Nephron (organoid): ENCODE measurements around the gene RALB.

Source experiments
- H3K27ac Mint-ChIP-seq, 3 experiments: 2 replicates each; pipeline ENCODE4 v1.8.0; 2020; ENCODE audit warnings: mixed read lengths in 3 of 3, mild to moderate bottlenecking in 2 of 3, moderate library complexity in 1 of 3
- H3K27me3 Mint-ChIP-seq: 2 replicates; pipeline ENCODE4 v1.8.0; 2021; ENCODE audit warnings: low read depth, mild to moderate bottlenecking, moderate library complexity, mixed read lengths
- H3K36me3 Mint-ChIP-seq: 2 replicates; pipeline ENCODE4 v1.8.0; 2020; ENCODE audit warnings: low read depth, mixed read lengths
- H3K4me1 Mint-ChIP-seq: 2 replicates; pipeline ENCODE4 v1.8.0; 2020; ENCODE audit warnings: mixed read lengths
- H3K4me3 Mint-ChIP-seq, 3 experiments: 2 replicates each; pipeline ENCODE4 v1.8.0; 2020; ENCODE audit warnings: mild to moderate bottlenecking in 3 of 3, mixed read lengths in 3 of 3, moderate library complexity in 2 of 3
- H3K9me3 Mint-ChIP-seq: 2 replicates; pipeline ENCODE4 v1.8.0; 2020; ENCODE audit warnings: mixed read lengths
- CTCF ChIP-seq, 3 experiments: fragments of 200-600 bp; sonication (generic); IDR thresholded peaks; one replicate each; pipeline ENCODE4 v1.5.0; 2021; ENCODE audit warnings: antibody characterized with exemption in 3 of 3; ENCODE audit not compliant: unreplicated experiment in 3 of 3

The RALB gene

GRCh38 chr2:120312860-120313694, 60.4 kb downstream of the RALB start:
- Mint-ChIP-seq H3K9me3 (no peaks in the 10 kb centered on the region), H3K27ac (peak overlapping the region in 2 of 3 experiments; percentile 26 to 41), H3K27me3 (peaks cover 43% of the 10 kb centered on the region), H3K36me3 (no peaks in the 10 kb centered on the region), H3K4me1 (peaks cover 26% of the 10 kb centered on the region), H3K4me3 (peak overlapping the region; percentile 67 to 79 (median 79))
- peak; percentile 89 to 92 (median 89) for TF ChIP-seq CTCF (IDR thresholded peaks at IDR 0.05; ENCODE audit: unreplicated experiment in 3 of 3)

- peak overlapping the region in 2 of 3 experiments; percentile 41 to 55 for H3K27ac Mint-ChIP-seq
- no peaks in the 10 kb centered on the region for H3K9me3 Mint-ChIP-seq
- H3K36me3 Mint-ChIP-seq, result no peaks in the 10 kb centered on the region
- TF ChIP-seq CTCF (IDR thresholded peaks at IDR 0.05; ENCODE audit: unreplicated experiment in 3 of 3), result no peak
- H3K27me3 Mint-ChIP-seq, result peaks cover 46% of the 10 kb centered on the region
- H3K4me3 Mint-ChIP-seq, result peak overlapping the region; percentile 53 to 79 (median 79)
- peaks cover 30% of the 10 kb centered on the region for H3K4me1 Mint-ChIP-seq
These were observed 61.3 kb downstream of the RALB start for GRCh38 chr2:120313695-120314615.

- TF ChIP-seq CTCF (IDR thresholded peaks at IDR 0.05; ENCODE audit: unreplicated experiment in 3 of 3), result no peak
- Mint-ChIP-seq H3K27ac (peak overlapping the region in 1 of 3 experiments; percentile 55), H3K4me3 (peak overlapping the region in 2 of 3 experiments; percentile 20 to 70), H3K4me1 (peaks cover 32% of the 10 kb centered on the region), H3K27me3 (peaks cover 47% of the 10 kb centered on the region), H3K36me3 (no peaks in the 10 kb centered on the region), H3K9me3 (no peaks in the 10 kb centered on the region)
These were observed 62.2 kb downstream of the RALB start for GRCh38 chr2:120314690-120315366.

- H3K4me1 Mint-ChIP-seq, result peaks cover 35% of the 10 kb centered on the region
These were observed 62.8 kb downstream of the RALB start for GRCh38 chr2:120315367-120316033.

More at GRCh38 chr2:120315367-120316033, 62.8 kb downstream of the RALB start:
- H3K4me3 Mint-ChIP-seq, result no peak overlapping the region
- peak overlapping the region in 2 of 3 experiments; percentile 55 to 79 for H3K27ac Mint-ChIP-seq
- H3K27me3 Mint-ChIP-seq, result peaks cover 50% of the 10 kb centered on the region
- no peak for TF ChIP-seq CTCF (IDR thresholded peaks at IDR 0.05; ENCODE audit: unreplicated experiment in 3 of 3)
- H3K36me3 Mint-ChIP-seq, result no peaks in the 10 kb centered on the region
- H3K9me3 Mint-ChIP-seq, result no peaks in the 10 kb centered on the region
